SH-SY5Y (cell line): ENCODE results near the gene ZEB1.

Source experiments
- GATA2 ChIP-seq: IDR thresholded peaks from 2 replicates; pipeline ENCODE4 v1.6.1; 2011; ENCODE audit warnings: mild to moderate bottlenecking, low read depth, low read length
- GATA3 ChIP-seq: IDR thresholded peaks from 2 replicates; pipeline ENCODE4 v1.6.1; 2011; ENCODE audit warnings: low read depth, mild to moderate bottlenecking, low read length, moderate library complexity

DNA sequence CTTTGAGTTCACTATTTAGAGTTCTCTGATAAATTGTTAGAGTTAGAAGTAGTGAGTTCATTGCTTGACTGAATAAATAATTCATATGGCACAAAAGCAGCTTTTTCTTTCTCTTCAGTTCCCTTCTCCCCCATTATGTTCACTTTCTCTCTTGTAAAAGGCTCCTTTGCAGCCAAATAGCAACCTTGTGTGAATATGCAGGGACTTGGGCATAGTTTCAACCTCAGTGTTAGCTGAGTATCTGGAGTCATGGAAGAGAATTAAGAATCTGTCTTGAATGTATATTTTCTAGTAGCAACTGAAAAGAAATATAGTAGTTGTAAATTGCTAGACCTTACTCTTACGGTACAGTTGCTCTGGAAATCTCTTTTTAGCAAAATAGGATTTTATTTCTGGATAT is 31.9 kb downstream of the ZEB1 start:
- no peak for TF ChIP-seq GATA3
- TF ChIP-seq GATA2: no peak
